HEK293 (cell line): ENCODE measurements around the gene PCGF1.

Experiments
- CTCF ChIA-PET: fragments of 350-600 bp; formaldehyde crosslinking; extraction: SDS; loops from one replicate; lab custom pipeline; 2021; ENCODE audit warnings: antibody characterized with exemption; lab: Yijun Ruan, JAX
- POLR2A ChIA-PET: fragments of 300-600 bp; formaldehyde crosslinking; extraction: SDS; loops from one replicate; lab custom pipeline; 2020; ENCODE audit warnings: antibody characterized with exemption, inconsistent platforms; lab: Yijun Ruan, JAX
- H3K27ac ChIP-seq: fragments of 200-500 bp; sonication (Bioruptor generic); 2 replicates; pipeline ENCODE4 v1.5.1; 2014; ENCODE audit warnings: low read depth, low read length, control low read depth, inconsistent platforms; ENCODE audit errors: extremely low read depth
- H3K36me3 ChIP-seq, 2 experiments: fragments of 200-500 bp in 1 of 2; sonication (Bioruptor generic) in 1 of 2; 1 replicate in 1 of 2; 2 replicates in 1 of 2; pipeline ENCODE4 v1.5.1; 2014 to 2017; ENCODE audit warnings: inconsistent platforms in 2 of 2, low read length in 2 of 2; ENCODE audit not compliant: control insufficient read depth in 2 of 2, insufficient read depth in 1 of 2
- H3K4me1 ChIP-seq: fragments of 200-500 bp; sonication (Bioruptor generic); 2 replicates; pipeline ENCODE4 v1.5.1; 2014; ENCODE audit warnings: mild to moderate bottlenecking, low read length, inconsistent platforms; ENCODE audit not compliant: control insufficient read depth, insufficient read depth
- H3K4me3 ChIP-seq: 2 replicates; pipeline ENCODE4 v1.5.1; 2011; ENCODE audit warnings: low read depth, mild to moderate bottlenecking, control low read depth, low read length, moderate library complexity
- H3K9me3 ChIP-seq: fragments of 200-500 bp; sonication (Bioruptor generic); 2 replicates; pipeline ENCODE4 v1.5.1; 2014; ENCODE audit warnings: low read depth, low read length, inconsistent platforms; ENCODE audit not compliant: control insufficient read depth, insufficient read depth
- ELK4 ChIP-seq: IDR thresholded peaks from 2 replicates; pipeline ENCODE4 v1.6.1; 2011; ENCODE audit warnings: mild to moderate bottlenecking, low read depth, low read length, borderline replicate concordance
- GLIS2 ChIP-seq: fragments of 450-650 bp; formaldehyde crosslinking; IDR thresholded peaks from 2 replicates; pipeline ENCODE4 v1.5.1; 2016; ENCODE audit warnings: missing biosample characterization, missing genetic modification characterization
- HOXC10 ChIP-seq: sonication (generic); formaldehyde crosslinking; IDR thresholded peaks from 2 replicates; pipeline ENCODE4 v1.8.1; 2023; ENCODE audit warnings: mild to moderate bottlenecking, missing genetic modification reagents
- MYNN ChIP-seq: fragments of 450-650 bp; formaldehyde crosslinking; IDR thresholded peaks from 2 replicates; pipeline ENCODE4 v1.5.1; 2016; ENCODE audit warnings: missing biosample characterization, missing genetic modification characterization, borderline replicate concordance
- PRDM6 ChIP-seq: fragments of 450-650 bp; formaldehyde crosslinking; IDR thresholded peaks from 2 replicates; pipeline ENCODE4 v1.5.1; 2017; ENCODE audit warnings: missing biosample characterization, missing genetic modification characterization
- SALL2 ChIP-seq: fragments of 450-650 bp; formaldehyde crosslinking; IDR thresholded peaks from 2 replicates; pipeline ENCODE4 v1.5.0; 2017; ENCODE audit warnings: missing biosample characterization, mild to moderate bottlenecking, missing genetic modification characterization, borderline replicate concordance
- SCRT2 ChIP-seq: fragments of 450-650 bp; formaldehyde crosslinking; IDR thresholded peaks from 2 replicates; pipeline ENCODE4 v1.5.1; 2016; ENCODE audit warnings: missing biosample characterization, missing genetic modification characterization
- ZBTB7A ChIP-seq: fragments of 450-650 bp; formaldehyde crosslinking; IDR thresholded peaks from 2 replicates; pipeline ENCODE4 v1.5.1; 2016; ENCODE audit warnings: low read depth, missing biosample characterization, missing genetic modification characterization
- ZNF202 ChIP-seq: fragments of 450-650 bp; formaldehyde crosslinking; IDR thresholded peaks from 2 replicates; pipeline ENCODE4 v1.5.1; 2016; ENCODE audit warnings: missing biosample characterization, missing genetic modification characterization, borderline replicate concordance
- ZNF48 ChIP-seq: fragments of 450-650 bp; formaldehyde crosslinking; IDR thresholded peaks from 2 replicates; pipeline ENCODE4 v1.5.1; 2016; ENCODE audit warnings: missing biosample characterization, missing genetic modification characterization
- ZNF513 ChIP-seq: fragments of 450-650 bp; IDR thresholded peaks from 2 replicates; pipeline ENCODE4 v1.5.1; 2018; ENCODE audit warnings: missing biosample characterization, missing genetic modification characterization
- ZNF518A ChIP-seq: fragments of 450-650 bp; formaldehyde crosslinking; conservative IDR thresholded peaks from 2 replicates; pipeline ENCODE4 v1.5.1; 2016; ENCODE audit warnings: low read depth, missing biosample characterization, missing genetic modification characterization
- ZNF654 ChIP-seq: fragments of 450-650 bp; formaldehyde crosslinking; IDR thresholded peaks from 2 replicates; pipeline ENCODE4 v1.5.1; 2016; ENCODE audit warnings: low read depth, missing biosample characterization, missing genetic modification characterization

The PCGF1 gene

GRCh38 chr2:74534411-74534810, 26.9 kb upstream of the PCGF1 start:
- Histone ChIP-seq H3K4me3 (no peak overlapping the region), H3K36me3 (peaks cover 0 to 38% of the 10 kb centered on the region in 2 experiments; a peak in 1 of 3 replicates), H3K9me3 (no peaks in the 10 kb centered on the region), H3K27ac (no peak overlapping the region), H3K4me1 (no peaks in the 10 kb centered on the region)
- TF ChIP-seq GLIS2 (tag by site-specific recombination) (no peak), ELK4 (no peak), SALL2 (tag by site-specific recombination) (no peak), ZNF202 (no peak)
- CTCF ChIA-PET, result interaction anchor here (4.1 to 4.3 kb wide), 2 partner anchors 53 kb away, joined by 30 to 34 read pairs; partner anchors contain the start of genes CCDC142 and TTC31
- POLR2A ChIA-PET, result no interaction called here

- Histone ChIP-seq H3K9me3 (no peaks in the 10 kb centered on the region), H3K4me1 (no peaks in the 10 kb centered on the region; the same call in 1 of the 2 replicates), H3K36me3 (peaks cover 0 to 39% of the 10 kb centered on the region in 2 experiments; a peak in 1 of 3 replicates), H3K4me3 (no peak overlapping the region), H3K27ac (no peak overlapping the region)
- ChIA-PET CTCF (interaction anchor here (1.4 to 4.3 kb wide), 4 partner anchors 12 to 54 kb away, joined by 4 to 34 read pairs (median 20); partner anchors contain the start of genes CCDC142 and TTC31), POLR2A (interaction anchor here (1.0 kb wide), 1 partner anchor 21 kb away, joined by 5 read pairs; no protein-coding TSS in a partner anchor)
- no peak for TF ChIP-seq ZNF518A (tag by site-specific recombination)
- no peak for TF ChIP-seq ZNF48 (tag by site-specific recombination)
- no peak for TF ChIP-seq ZBTB7A (tag by site-specific recombination)
- TF ChIP-seq SCRT2 (tag by site-specific recombination), result no peak
- TF ChIP-seq MYNN (tag by site-specific recombination), result no peak
- TF ChIP-seq ZNF513 (tag by site-specific recombination), result no peak
- TF ChIP-seq GLIS2 (tag by site-specific recombination), result no peak
Observed at GRCh38 chr2:74533464-74533863, 26.0 kb upstream of the PCGF1 start.

GRCh38 chr2:74532222-74532621, 24.7 kb upstream of the PCGF1 start:
- POLR2A ChIA-PET, result interaction anchor here (0.7 to 1.2 kb wide), 4 partner anchors 11 to 49 kb away, joined by 3 to 4 read pairs (median 3); partner anchors contain the start of genes CCDC142 and TTC31
- Histone ChIP-seq H3K36me3 (peaks cover 4 to 51% of the 10 kb centered on the region in 2 experiments; a peak in 1 of 3 replicates), H3K4me3 (no peak overlapping the region), H3K4me1 (no peaks in the 10 kb centered on the region; the same call in 1 of the 2 replicates)
- TF ChIP-seq ZNF654 (tag by site-specific recombination) (peak; percentile 52), HOXC10 (no peak), SCRT2 (tag by site-specific recombination) (peak; percentile 57; the same call in 1 of the 2 replicates), PRDM6 (no peak)
- TF ChIP-seq, all 188 proteins: peak for 2
- Histone ChIP-seq H3K27ac (no peak overlapping the region), H3K9me3 (no peaks in the 10 kb centered on the region)
- CTCF ChIA-PET, result interaction anchor here (0.5 to 4.3 kb wide), 15 partner anchors 11 to 197 kb away, joined by 3 to 34 read pairs (median 4); partner anchors contain the start of genes CCDC142, INO80B and TTC31
